Smooth muscle cell of the brain vasculature (primary cell): Measurements from ENCODE around the gene LRRC3.

Experiments
- DNase-seq: peaks from one replicate; pipeline ENCODE4 v3.0.0-alpha.2; 2012; ENCODE audit warnings: low read depth, low spot score

LRRC3 gene

GRCh38 chr21:44438531-44439210, 16.6 kb upstream of the LRRC3 start:
- no peak for DNase-seq

DNA sequence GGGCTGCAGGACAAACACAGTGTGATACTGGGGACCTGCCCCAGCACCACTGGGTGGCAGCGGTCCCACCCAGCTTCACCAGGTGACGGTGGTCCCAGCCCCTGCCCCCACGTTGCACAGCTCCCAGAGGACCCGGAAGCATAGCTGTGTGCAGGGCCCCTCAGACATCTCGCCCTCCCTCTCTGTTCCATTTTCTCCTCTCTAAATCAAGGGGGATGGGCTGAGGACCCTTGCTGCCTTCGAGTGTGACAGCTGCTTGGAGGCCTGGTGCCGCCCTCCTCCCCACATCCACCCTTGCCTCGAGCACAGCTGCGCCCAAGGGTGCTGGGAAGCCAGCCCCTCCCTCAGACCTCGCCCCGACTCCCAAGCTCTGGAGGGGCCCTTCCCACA, 16.1 kb upstream of the LRRC3 start:
- no peak for DNase-seq

GRCh38 chr21:44440241-44441040, 14.9 kb upstream of the LRRC3 start:
- DNase-seq = no peak

GRCh38 chr21:44441041-44441400, 14.3 kb upstream of the LRRC3 start:
- DNase-seq = no peak

DNA sequence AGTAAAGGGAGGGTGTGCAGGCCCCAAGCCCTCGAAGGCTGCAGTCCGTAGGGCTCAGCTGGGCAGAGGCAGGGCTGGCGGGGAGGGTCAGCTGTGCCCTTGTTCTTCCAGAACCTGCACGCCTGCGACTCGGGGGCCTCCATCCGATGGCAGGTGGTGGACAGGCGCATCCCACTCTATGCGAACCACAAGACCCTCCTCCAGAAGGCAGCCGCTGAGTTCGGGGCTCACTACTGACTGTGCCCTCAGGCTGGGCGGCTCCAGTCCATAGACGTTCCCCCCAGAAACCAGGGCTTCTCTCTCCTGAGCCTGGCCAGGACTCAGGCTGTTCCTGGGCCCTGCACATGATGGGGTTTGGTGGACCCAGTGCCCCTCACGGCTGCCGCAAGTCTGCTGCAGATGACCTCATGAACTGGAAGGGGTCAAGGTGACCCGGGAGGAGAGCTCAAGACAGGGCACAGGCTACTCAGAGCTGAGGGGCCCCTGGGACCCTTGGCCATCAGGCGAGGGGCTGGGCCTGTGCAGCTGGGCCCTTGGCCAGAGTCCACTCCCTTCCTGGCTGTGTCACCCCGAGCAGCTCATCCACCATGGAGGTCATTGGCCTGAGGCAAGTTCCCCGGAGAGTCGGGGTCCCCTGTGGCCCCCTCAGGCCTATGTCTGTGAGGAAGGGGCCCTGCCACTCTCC, 13.6 kb upstream of the LRRC3 start:
- no peak for DNase-seq

GRCh38 chr21:44442266-44443125, 12.8 kb upstream of the LRRC3 start:
- DNase-seq = no peak

GRCh38 chr21:44443291-44443890, 11.9 kb upstream of the LRRC3 start:
- DNase-seq = no peak

DNA sequence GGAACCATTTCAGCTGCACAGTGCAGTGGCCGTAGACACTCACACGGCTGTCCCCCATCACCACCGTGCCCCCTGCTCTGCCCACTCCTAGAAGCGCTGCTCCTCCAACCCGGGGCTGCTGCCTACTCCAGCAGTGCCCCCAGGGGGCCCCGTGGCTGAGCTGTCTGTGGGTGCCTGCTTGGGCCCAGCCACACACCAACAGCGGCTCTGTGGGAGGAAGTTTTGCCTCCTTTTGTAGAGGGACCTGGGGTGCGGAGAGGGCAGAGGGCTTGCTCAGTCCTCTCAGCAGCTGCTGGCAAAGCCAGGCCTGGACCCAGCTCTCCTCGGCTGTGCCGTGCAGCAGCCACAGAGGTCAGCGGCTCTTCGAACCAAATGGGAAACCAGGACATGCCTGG, 11.4 kb upstream of the LRRC3 start:
- DNase-seq = no peak

- no peak for DNase-seq
Observed at GRCh38 chr21:44444286-44444931, 10.9 kb upstream of the LRRC3 start.

DNA sequence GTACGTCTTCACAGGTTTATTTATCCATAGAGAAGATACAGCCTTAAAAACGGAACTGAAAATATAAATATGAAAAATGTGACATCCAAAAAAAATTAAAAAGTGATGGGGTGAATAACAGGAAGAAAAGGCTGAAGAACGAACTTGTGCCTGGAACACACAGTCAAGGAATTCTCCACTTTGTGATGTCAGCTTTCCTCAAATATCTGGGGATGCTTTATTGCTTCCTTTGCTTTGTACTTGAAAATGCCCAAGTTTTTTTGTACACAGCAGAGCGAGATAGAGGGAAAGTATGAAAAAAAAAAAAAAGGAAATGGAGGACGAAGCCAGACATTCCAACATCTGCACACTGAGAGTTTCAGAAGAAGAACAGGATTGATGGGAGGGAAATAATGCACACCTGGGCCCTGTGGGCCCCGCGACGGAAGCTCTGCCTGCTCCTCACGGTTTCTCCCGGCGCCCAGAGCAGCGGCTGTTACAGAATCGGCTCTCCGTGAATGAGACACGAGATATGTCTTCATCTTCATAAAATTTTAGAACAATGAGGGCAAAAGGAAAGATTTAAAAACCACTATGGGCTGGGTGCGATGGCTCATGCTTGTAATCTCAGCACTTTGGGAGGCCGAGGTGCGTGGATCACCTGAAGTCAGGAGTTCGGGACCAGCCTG, 10.0 kb upstream of the LRRC3 start:
- DNase-seq = no peak

DNA sequence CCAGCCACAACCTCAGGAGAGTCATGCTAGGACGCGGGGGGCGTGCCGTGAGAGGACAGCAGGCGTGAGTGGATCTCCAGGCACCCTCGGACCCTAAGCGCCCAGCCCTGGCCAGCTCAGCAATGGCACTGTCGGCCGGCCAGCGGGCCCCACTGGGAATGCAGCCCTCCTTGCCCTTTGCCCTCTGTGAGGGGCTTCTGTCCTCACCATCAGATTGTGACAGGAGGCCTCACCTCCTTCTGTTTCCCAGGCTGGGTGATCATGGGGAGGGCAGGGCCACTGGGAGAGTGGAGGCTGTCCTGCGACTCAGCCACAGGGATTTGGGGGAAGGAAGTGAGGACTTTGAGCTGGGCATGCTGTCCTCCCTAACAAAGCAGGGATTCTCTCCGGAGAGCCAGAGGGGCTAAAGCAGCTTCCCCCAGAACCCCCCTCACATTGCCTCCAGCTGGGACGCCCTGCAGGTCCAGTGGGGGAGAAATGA, 6.6 kb upstream of the LRRC3 start:
- DNase-seq = no peak

GRCh38 chr21:44449473-44450363, 5.6 kb upstream of the LRRC3 start:
- DNase-seq = no peak

DNA sequence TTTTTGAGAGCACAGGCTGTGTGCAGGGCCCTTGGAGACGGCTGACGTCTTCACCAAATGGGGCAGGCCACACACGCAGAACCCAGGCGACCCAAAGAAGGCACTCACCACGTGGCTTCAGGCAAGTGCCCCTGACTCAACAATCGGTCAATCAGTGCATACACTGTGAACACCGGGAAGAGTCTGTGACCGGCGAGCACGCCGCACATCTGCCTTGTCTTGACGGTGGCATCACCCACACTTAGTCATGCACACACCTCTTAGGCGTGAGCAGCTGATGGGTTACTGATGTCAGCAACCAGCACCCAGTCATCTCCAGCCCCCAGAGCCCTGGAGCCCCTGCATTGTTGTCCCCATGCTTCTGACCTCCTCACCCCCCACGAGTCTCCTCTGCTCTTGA, 4.9 kb upstream of the LRRC3 start:
- DNase-seq = no peak

- DNase-seq = no peak
Observed at GRCh38 chr21:44450999-44451398, 4.3 kb upstream of the LRRC3 start.

- DNase-seq = no peak
Observed at GRCh38 chr21:44453120-44453519, 2.2 kb upstream of the LRRC3 start.

GRCh38 chr21:44454058-44454457, 1.3 kb upstream of the LRRC3 start:
- no peak for DNase-seq

- no peak for DNase-seq
Observed at GRCh38 chr21:44455524-44456213, 359 bp downstream of the LRRC3 start.

- DNase-seq = no peak
Observed at GRCh38 chr21:44456214-44456914, 1.1 kb downstream of the LRRC3 start.
